Measurements from ENCODE around the gene CFAP53. TPM values are rescaled to one million over a fixed set of nuclear protein-coding genes. Genes with fewer than 3 reads are reported as not detected.
"Not testable (repeated sequence)": the region's sequence is repeated elsewhere in the genome, so short reads cannot be mapped to it uniquely, and the experiment has no call there.

Gene CFAP53
- polyA plus RNA-seq, 2 donors = 0.13 to 0.33 TPM

GRCh38 chr18:50288348-50289107 lies 22.2 kb upstream of the CFAP53 start:
- H3K9me3 ChIP-seq (ENCODE audit: control insufficient read depth in 2 of 2, insufficient read depth in 1 of 2, low read depth in 1 of 2, low read length in 1 of 2); H3K27me3 ChIP-seq (ENCODE audit: control insufficient read depth in 1 of 2, insufficient read depth in 2 of 2, low read length in 2 of 2): not testable (repeated sequence)
- Histone ChIP-seq H3K27ac (ENCODE audit: low read depth in 2 of 2, low read length in 1 of 2) (peak overlapping the region; percentile 95 to 98), H3K4me3 (ENCODE audit: low read depth in 1 of 2, low read length in 2 of 2) (peak overlapping the region; percentile 89 to 97), H3K36me3 (ENCODE audit: control insufficient read depth in 2 of 2, insufficient read depth in 2 of 2, low read length in 1 of 2) (peaks cover 9 to 21% of the 10 kb centered on the region in 2 donors), H3K4me1 (ENCODE audit: control insufficient read depth in 2 of 2, insufficient read depth in 2 of 2, low read length in 1 of 2) (peaks cover 0 to 14% of the 10 kb centered on the region in 2 donors)
- WGBS, 2 donors = 77 to 78% methylated on average over 21 of the region's 21 CpGs

- Histone ChIP-seq H3K27me3 (ENCODE audit: control insufficient read depth in 1 of 2, insufficient read depth in 2 of 2, low read length in 2 of 2) (no peaks in the 10 kb centered on the region), H3K9me3 (ENCODE audit: control insufficient read depth in 2 of 2, insufficient read depth in 1 of 2, low read depth in 1 of 2, low read length in 1 of 2) (no peaks in the 10 kb centered on the region), H3K27ac (ENCODE audit: low read depth in 2 of 2, low read length in 1 of 2) (peak within 1 kb of the TSS; percentile 95 to 98), H3K4me1 (ENCODE audit: control insufficient read depth in 2 of 2, insufficient read depth in 2 of 2, low read length in 1 of 2) (peaks cover 0 to 14% of the 10 kb centered on the region in 2 donors), H3K36me3 (ENCODE audit: control insufficient read depth in 2 of 2, insufficient read depth in 2 of 2, low read length in 1 of 2) (peaks cover 11 to 30% of the 10 kb centered on the region in 2 donors), H3K4me3 (ENCODE audit: low read depth in 1 of 2, low read length in 2 of 2) (peak within 1 kb of the TSS; percentile 89 to 97)
- 0% methylated on average over 76 of the region's 76 CpGs for WGBS, 2 donors
These were observed 21.4 kb upstream of the CFAP53 start, which contains the start of gene CXXC1 for GRCh38 chr18:50287441-50288347. Gene CXXC1 (minus strand): TSS chr18:50287692. CDS start chr18:50287589, 103 bp downstream.

DNA sequence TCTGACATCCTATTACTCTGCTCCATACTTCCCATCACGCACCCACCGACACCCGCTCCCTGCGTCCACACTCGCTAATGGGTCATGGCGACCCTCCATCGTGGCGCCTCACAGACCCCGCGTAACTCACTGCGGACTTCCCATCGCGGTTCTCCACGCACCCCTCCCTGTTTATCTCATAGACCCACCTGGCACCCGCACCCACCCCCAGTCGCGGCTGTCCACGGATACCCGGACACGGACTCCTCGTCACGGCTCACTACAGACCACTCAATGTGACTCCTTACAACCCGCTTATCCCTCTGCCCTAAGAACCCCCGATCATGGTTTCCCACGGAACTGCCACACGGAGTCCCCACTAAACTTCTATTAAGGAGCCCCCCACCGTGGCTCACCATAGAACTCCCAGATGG lies 20.7 kb upstream of the CFAP53 start:
- peaks cover 0 to 18% of the 10 kb centered on the region in 2 donors for H3K4me1 ChIP-seq (ENCODE audit: control insufficient read depth in 2 of 2, insufficient read depth in 2 of 2, low read length in 1 of 2)
- H3K36me3 ChIP-seq (ENCODE audit: control insufficient read depth in 2 of 2, insufficient read depth in 2 of 2, low read length in 1 of 2) = peaks cover 11 to 34% of the 10 kb centered on the region in 2 donors
- peak overlapping the region; percentile 89 to 97 for H3K4me3 ChIP-seq (ENCODE audit: low read depth in 1 of 2, low read length in 2 of 2)
- H3K9me3 ChIP-seq (ENCODE audit: control insufficient read depth in 2 of 2, insufficient read depth in 1 of 2, low read depth in 1 of 2, low read length in 1 of 2) = no peaks in the 10 kb centered on the region
- peak overlapping the region; percentile 95 to 98 for H3K27ac ChIP-seq (ENCODE audit: low read depth in 2 of 2, low read length in 1 of 2)
- WGBS, 2 donors = 0 to 1% methylated on average over 27 of the region's 27 CpGs
- H3K27me3 ChIP-seq (ENCODE audit: control insufficient read depth in 1 of 2, insufficient read depth in 2 of 2, low read length in 2 of 2) = no peaks in the 10 kb centered on the region

DNA sequence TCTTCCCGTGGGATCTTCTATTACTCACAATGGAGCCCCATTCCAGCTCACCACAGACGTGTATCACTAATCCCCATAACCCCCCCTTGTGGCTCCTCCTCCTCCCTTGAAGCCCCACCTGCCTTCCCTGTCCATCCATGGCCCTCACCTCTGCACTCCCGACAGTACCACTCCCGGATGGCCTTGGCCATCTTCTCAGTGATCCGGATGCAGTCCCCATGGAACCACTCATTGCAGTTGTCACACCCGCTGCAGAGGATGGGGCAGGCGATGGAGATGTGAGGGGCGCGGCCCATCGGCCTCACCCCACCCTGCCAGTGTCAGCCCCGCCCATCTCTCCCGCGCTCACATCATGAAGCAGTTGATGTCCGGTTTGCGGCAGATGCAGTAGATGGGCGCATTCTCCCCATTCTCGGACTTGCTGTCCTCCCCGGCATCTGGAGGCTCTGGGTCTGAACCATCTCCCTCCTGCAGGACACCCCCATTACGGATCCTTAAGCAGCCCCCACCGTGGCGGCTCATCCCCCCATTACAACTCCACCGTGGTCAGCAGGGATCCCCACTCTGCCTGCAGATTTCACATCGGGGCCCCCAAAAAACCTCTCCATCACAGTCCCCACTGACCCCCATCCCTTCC lies 20.2 kb upstream of the CFAP53 start:
- WGBS, 2 donors = 13 to 21% methylated on average over 23 of the region's 23 CpGs
- peak overlapping the region; percentile 89 to 97 for H3K4me3 ChIP-seq (ENCODE audit: low read depth in 1 of 2, low read length in 2 of 2)
- H3K27ac ChIP-seq (ENCODE audit: low read depth in 2 of 2, low read length in 1 of 2) = peak overlapping the region; percentile 95 to 98
- peaks cover 0 to 20% of the 10 kb centered on the region in 2 donors for H3K4me1 ChIP-seq (ENCODE audit: control insufficient read depth in 2 of 2, insufficient read depth in 2 of 2, low read length in 1 of 2)
- no peaks in the 10 kb centered on the region for H3K27me3 ChIP-seq (ENCODE audit: control insufficient read depth in 1 of 2, insufficient read depth in 2 of 2, low read length in 2 of 2)
- peaks cover 11 to 34% of the 10 kb centered on the region in 2 donors for H3K36me3 ChIP-seq (ENCODE audit: control insufficient read depth in 2 of 2, insufficient read depth in 2 of 2, low read length in 1 of 2)
- H3K9me3 ChIP-seq (ENCODE audit: control insufficient read depth in 2 of 2, insufficient read depth in 1 of 2, low read depth in 1 of 2, low read length in 1 of 2) = no peaks in the 10 kb centered on the region

DNA sequence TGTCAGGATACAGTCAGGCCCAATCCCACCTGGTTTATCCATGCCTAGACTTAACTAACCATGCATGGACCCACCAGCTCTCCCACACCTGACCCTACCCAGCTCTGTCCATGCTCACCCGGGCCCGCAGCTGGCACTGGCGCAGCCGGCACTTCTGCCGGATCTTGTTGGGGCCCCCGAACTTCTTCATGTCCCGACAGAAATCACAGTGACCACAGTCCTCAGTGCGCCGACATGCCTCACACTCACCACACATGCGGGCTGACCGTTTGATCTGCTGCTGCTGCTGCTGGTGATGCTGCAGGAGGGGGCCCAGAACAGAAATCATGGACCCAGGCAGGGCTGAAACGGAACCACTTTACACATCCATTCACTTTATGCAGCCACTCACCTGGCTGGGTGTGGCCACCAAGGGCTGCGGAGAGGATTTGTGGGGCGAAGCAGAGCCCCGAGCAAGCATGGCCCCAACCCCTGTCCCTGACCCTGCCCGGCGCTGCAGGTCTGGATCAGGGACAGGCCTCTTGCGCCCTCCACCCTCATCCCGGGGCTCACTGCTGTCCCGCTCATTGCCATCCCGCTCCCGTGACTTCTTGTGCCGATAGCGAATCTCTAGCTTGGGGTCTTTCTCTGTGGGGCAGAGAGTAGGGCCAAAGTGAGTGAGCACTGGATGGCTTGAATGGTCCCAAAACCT lies 19.5 kb upstream of the CFAP53 start:
- Histone ChIP-seq H3K27ac (ENCODE audit: low read depth in 2 of 2, low read length in 1 of 2) (peak overlapping the region in 1 of 2 donors; percentile 17), H3K36me3 (ENCODE audit: control insufficient read depth in 2 of 2, insufficient read depth in 2 of 2, low read length in 1 of 2) (peaks cover 11 to 34% of the 10 kb centered on the region in 2 donors), H3K4me1 (ENCODE audit: control insufficient read depth in 2 of 2, insufficient read depth in 2 of 2, low read length in 1 of 2) (peaks cover 0 to 20% of the 10 kb centered on the region in 2 donors), H3K9me3 (ENCODE audit: control insufficient read depth in 2 of 2, insufficient read depth in 1 of 2, low read depth in 1 of 2, low read length in 1 of 2) (no peaks in the 10 kb centered on the region), H3K27me3 (ENCODE audit: control insufficient read depth in 1 of 2, insufficient read depth in 2 of 2, low read length in 2 of 2) (no peaks in the 10 kb centered on the region), H3K4me3 (ENCODE audit: low read depth in 1 of 2, low read length in 2 of 2) (no peak overlapping the region)
- WGBS, 2 donors = 92 to 96% methylated on average over 24 of the region's 24 CpGs

GRCh38 chr18:50285071-50285470 lies 18.8 kb upstream of the CFAP53 start:
- Histone ChIP-seq H3K9me3 (ENCODE audit: control insufficient read depth in 2 of 2, insufficient read depth in 1 of 2, low read depth in 1 of 2, low read length in 1 of 2) (no peaks in the 10 kb centered on the region), H3K27ac (ENCODE audit: low read depth in 2 of 2, low read length in 1 of 2) (peak overlapping the region; percentile 9 to 81), H3K36me3 (ENCODE audit: control insufficient read depth in 2 of 2, insufficient read depth in 2 of 2, low read length in 1 of 2) (peaks cover 11 to 34% of the 10 kb centered on the region in 2 donors), H3K4me1 (ENCODE audit: control insufficient read depth in 2 of 2, insufficient read depth in 2 of 2, low read length in 1 of 2) (peaks cover 4 to 20% of the 10 kb centered on the region in 2 donors), H3K27me3 (ENCODE audit: control insufficient read depth in 1 of 2, insufficient read depth in 2 of 2, low read length in 2 of 2) (no peaks in the 10 kb centered on the region), H3K4me3 (ENCODE audit: low read depth in 1 of 2, low read length in 2 of 2) (no peak overlapping the region)
- WGBS, 2 donors = 84 to 87% methylated on average over 13 of the region's 13 CpGs

GRCh38 chr18:50284255-50284885 lies 18.1 kb upstream of the CFAP53 start:
- no peaks in the 10 kb centered on the region for H3K27me3 ChIP-seq (ENCODE audit: control insufficient read depth in 1 of 2, insufficient read depth in 2 of 2, low read length in 2 of 2)
- H3K9me3 ChIP-seq (ENCODE audit: control insufficient read depth in 2 of 2, insufficient read depth in 1 of 2, low read depth in 1 of 2, low read length in 1 of 2) = no peaks in the 10 kb centered on the region
- no peak overlapping the region for H3K4me3 ChIP-seq (ENCODE audit: low read depth in 1 of 2, low read length in 2 of 2)
- WGBS, 2 donors = 74 to 81% methylated on average over 15 of the region's 15 CpGs
- peaks cover 11 to 34% of the 10 kb centered on the region in 2 donors for H3K36me3 ChIP-seq (ENCODE audit: control insufficient read depth in 2 of 2, insufficient read depth in 2 of 2, low read length in 1 of 2)
- peaks cover 4 to 24% of the 10 kb centered on the region in 2 donors for H3K4me1 ChIP-seq (ENCODE audit: control insufficient read depth in 2 of 2, insufficient read depth in 2 of 2, low read length in 1 of 2)
- peak overlapping the region; percentile 9 to 83 for H3K27ac ChIP-seq (ENCODE audit: low read depth in 2 of 2, low read length in 1 of 2)

DNA sequence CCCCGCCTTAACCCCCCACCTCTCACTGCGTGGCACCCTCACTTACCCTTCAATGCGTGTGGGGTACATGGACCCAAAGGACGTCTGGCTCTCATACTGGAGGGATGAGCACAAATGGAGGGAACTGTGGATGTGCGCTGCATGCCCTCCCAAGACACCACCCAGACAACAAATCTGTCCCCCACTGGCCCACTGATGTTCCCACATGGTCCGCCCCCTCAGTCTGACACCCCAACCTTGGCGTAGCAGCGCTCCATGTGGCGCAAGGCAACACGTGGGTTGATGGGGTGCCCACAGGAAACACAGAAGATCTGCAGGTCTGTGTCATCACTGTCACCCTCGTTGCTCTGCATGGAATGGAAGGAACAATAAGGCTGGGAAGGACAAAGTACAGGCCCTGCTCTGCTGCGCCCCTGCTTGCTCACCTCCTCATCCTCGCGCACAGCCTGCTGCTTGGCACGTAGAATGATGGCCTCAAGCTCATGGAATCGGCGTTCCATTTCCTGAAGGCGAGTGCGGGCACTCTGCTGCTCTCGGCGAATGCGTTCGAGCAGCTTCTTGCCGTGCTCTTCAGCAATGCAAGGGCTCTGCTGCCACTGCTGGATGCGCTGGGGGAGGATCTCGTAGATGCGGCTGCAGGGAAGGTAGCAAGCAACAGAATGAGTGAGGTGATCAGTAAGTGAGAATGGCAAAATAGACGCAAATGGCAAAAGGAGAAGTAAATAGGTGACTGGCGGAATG lies 17.3 kb upstream of the CFAP53 start:
- Histone ChIP-seq H3K27me3 (ENCODE audit: control insufficient read depth in 1 of 2, insufficient read depth in 2 of 2, low read length in 2 of 2) (no peaks in the 10 kb centered on the region), H3K36me3 (ENCODE audit: control insufficient read depth in 2 of 2, insufficient read depth in 2 of 2, low read length in 1 of 2) (peaks cover 11 to 34% of the 10 kb centered on the region in 2 donors), H3K4me1 (ENCODE audit: control insufficient read depth in 2 of 2, insufficient read depth in 2 of 2, low read length in 1 of 2) (peaks cover 4 to 24% of the 10 kb centered on the region in 2 donors), H3K27ac (ENCODE audit: low read depth in 2 of 2, low read length in 1 of 2) (peak overlapping the region in 1 of 2 donors; percentile 83), H3K9me3 (ENCODE audit: control insufficient read depth in 2 of 2, insufficient read depth in 1 of 2, low read depth in 1 of 2, low read length in 1 of 2) (no peaks in the 10 kb centered on the region), H3K4me3 (ENCODE audit: low read depth in 1 of 2, low read length in 2 of 2) (no peak overlapping the region)
- WGBS, 2 donors = 90% methylated on average over 29 of the region's 29 CpGs
